HepG2 (cell line): ENCODE results near the gene PRKN. TPM values are rescaled to one million over a fixed set of nuclear protein-coding genes. Genes with fewer than 3 reads are reported as not detected.

ENCODE experiments used
- BRCA1 ChIP-seq: sonication (generic); formaldehyde crosslinking; IDR thresholded peaks from 2 replicates; pipeline ENCODE4 v1.4.0; 2020; ENCODE audit warnings: missing genetic modification reagents
- HES4 ChIP-seq: sonication (generic); formaldehyde crosslinking; IDR thresholded peaks from 2 replicates; pipeline ENCODE4 v1.9.0; 2021; ENCODE audit warnings: mild to moderate bottlenecking, missing genetic modification reagents, borderline replicate concordance
- JUND ChIP-seq: sonication (generic); formaldehyde crosslinking; IDR thresholded peaks from 2 replicates; pipeline ENCODE4 v1.8.0; 2022; ENCODE audit warnings: mild to moderate bottlenecking, missing genetic modification reagents
- KAT2B ChIP-seq: fragments of 150-350 bp; IDR thresholded peaks from 2 replicates; pipeline ENCODE4 v1.6.1; 2014; ENCODE audit warnings: low read depth, low read length, borderline replicate concordance
- MAX ChIP-seq: IDR thresholded peaks from 2 replicates; pipeline ENCODE4 v1.6.1; 2012; ENCODE audit warnings: inconsistent platforms
- MLXIP ChIP-seq: sonication (generic); formaldehyde crosslinking; IDR thresholded peaks from 2 replicates; pipeline ENCODE4 v1.9.0; 2021; ENCODE audit warnings: missing genetic modification reagents, borderline replicate concordance
- PHB2 ChIP-seq: fragments of 450-650 bp; IDR thresholded peaks from 2 replicates; pipeline ENCODE4 v1.6.1; 2018; ENCODE audit not compliant: partially characterized antibody
- PTBP1 ChIP-seq: fragments of 200-400 bp; formaldehyde crosslinking; IDR thresholded peaks from 2 replicates; pipeline ENCODE4 v1.6.1; 2018; ENCODE audit warnings: low read length, low read depth; ENCODE audit not compliant: poor library complexity, severe bottlenecking
- SIX4 ChIP-seq: sonication (generic); formaldehyde crosslinking; IDR thresholded peaks from 2 replicates; pipeline ENCODE4 v1.4.0; 2020; ENCODE audit warnings: missing genetic modification reagents
- SMC3 ChIP-seq: IDR thresholded peaks from 2 replicates; pipeline ENCODE4 v1.6.1; 2011; ENCODE audit warnings: low read length, improper control_type of control experiment
- SP1 ChIP-seq, 2 experiments: fragments of 450-650 bp in 1 of 2; sonication (generic) in 1 of 2; formaldehyde crosslinking in 1 of 2; IDR thresholded peaks; 2 replicates each; pipeline versions ENCODE4 v1.4.0 to v1.6.1; 2016 to 2020; ENCODE audit warnings: missing genetic modification reagents in 1 of 2
- TOE1 ChIP-seq: sonication (generic); formaldehyde crosslinking; IDR thresholded peaks from 2 replicates; pipeline ENCODE4 v1.4.0; 2020; ENCODE audit warnings: mild to moderate bottlenecking, missing genetic modification reagents
- ZNF136 ChIP-seq: sonication (generic); formaldehyde crosslinking; IDR thresholded peaks from 2 replicates; pipeline ENCODE4 v1.8.1; 2022; ENCODE audit warnings: low read depth, mild to moderate bottlenecking, moderate library complexity, missing genetic modification reagents
- ZNF20 ChIP-seq: sonication (generic); formaldehyde crosslinking; IDR thresholded peaks from 2 replicates; pipeline ENCODE4 v1.4.0; 2020; ENCODE audit warnings: mild to moderate bottlenecking, moderate library complexity, missing genetic modification reagents
- ZNF776 ChIP-seq: sonication (generic); formaldehyde crosslinking; IDR thresholded peaks from 2 replicates; pipeline ENCODE4 v1.4.0; 2020; ENCODE audit warnings: mild to moderate bottlenecking, missing genetic modification reagents
- polyA plus RNA-seq, 8 experiments: library from polyadenylated mRNA; depleted of rRNA in 3 of 8; stranded (reverse) in 7 of 8; unstranded in 1 of 8; fragments of >200 nt; fragmentation: Illumina TruSeq in 4 of 8; extraction: Trizol in 4 of 8; gene quantifications; 2 replicates each; pipeline versions ENCODE4 v1.2.1 to v1.2.3, GENCODE V29; 2011 to 2016; ENCODE audit warnings: low read depth in 4 of 8, missing spikeins in 1 of 8, mixed read lengths in 1 of 8; ENCODE audit not compliant: insufficient read depth in 1 of 8
- total RNA-seq, 5 experiments: library from RNA; depleted of rRNA; stranded (reverse); fragments of >200 nt; fragmentation: Illumina TruSeq; extraction: Trizol; gene quantifications; 2 replicates each; pipeline ENCODE4 v1.2.3, GENCODE V29; 2016; ENCODE audit warnings: low read depth in 1 of 5
- TF ChIP-seq, protein P1 (sequence below), 2 experiments: sonication (generic) in 1 of 2; formaldehyde crosslinking in 1 of 2; IDR thresholded peaks; 2 replicates each; pipeline versions ENCODE4 v1.4.0 to v1.6.1; 2016 to 2020; ENCODE audit warnings: borderline replicate concordance in 1 of 2, low read depth in 1 of 2, mild to moderate bottlenecking in 1 of 2, missing genetic modification reagents in 1 of 2
- TF ChIP-seq, protein P2 (sequence below): sonication (generic); formaldehyde crosslinking; IDR thresholded peaks from 2 replicates; pipeline ENCODE4 v1.4.0; 2020; ENCODE audit warnings: missing genetic modification reagents
- TF ChIP-seq, protein P3 (sequence below): sonication (generic); formaldehyde crosslinking; IDR thresholded peaks from 2 replicates; pipeline ENCODE4 v1.8.1; 2023; ENCODE audit warnings: mild to moderate bottlenecking, inconsistent platforms, moderate library complexity, missing genetic modification reagents, borderline replicate concordance
- TF ChIP-seq, protein P4 (sequence below): sonication (generic); formaldehyde crosslinking; IDR thresholded peaks from 2 replicates; pipeline ENCODE4 v1.4.0; 2020; ENCODE audit warnings: missing genetic modification reagents

PRKN gene
- total and polyA plus RNA-seq, 2 of the 13 experiments (the other 11 are each of a cell fraction or from before 2014, with no cell fraction given): 0.31 to 0.44 TPM

GRCh38 chr6:161922631-161923119 is 804.9 kb downstream of the PRKN start (continued):
- TF ChIP-seq MAX (0 out of 2 replicates have a peak, but pooled peaks have one; percentile 27), HES4 (CRISPR knock-in tag) (no peak), PHB2 (no peak), MLXIP (CRISPR knock-in tag) (no peak), JUND (CRISPR knock-in tag) (peak; percentile 93), TOE1 (CRISPR knock-in tag) (no peak), ZNF776 (CRISPR knock-in tag) (no peak), SMC3 (peak; percentile 53), BRCA1 (CRISPR knock-in tag) (no peak), SIX4 (CRISPR knock-in tag) (0 out of 2 replicates have a peak, but pooled peaks have one; percentile 48), PTBP1 (no peak), SP1 (IDR thresholded peaks at IDR 0.05) (no peak), SP1 (CRISPR knock-in tag; IDR thresholded peaks at IDR 0.05) (no peak), ZNF136 (CRISPR knock-in tag) (no peak), KAT2B (no peak), ZNF20 (CRISPR knock-in tag) (no peak)
- TF ChIP-seq, protein P1, sequence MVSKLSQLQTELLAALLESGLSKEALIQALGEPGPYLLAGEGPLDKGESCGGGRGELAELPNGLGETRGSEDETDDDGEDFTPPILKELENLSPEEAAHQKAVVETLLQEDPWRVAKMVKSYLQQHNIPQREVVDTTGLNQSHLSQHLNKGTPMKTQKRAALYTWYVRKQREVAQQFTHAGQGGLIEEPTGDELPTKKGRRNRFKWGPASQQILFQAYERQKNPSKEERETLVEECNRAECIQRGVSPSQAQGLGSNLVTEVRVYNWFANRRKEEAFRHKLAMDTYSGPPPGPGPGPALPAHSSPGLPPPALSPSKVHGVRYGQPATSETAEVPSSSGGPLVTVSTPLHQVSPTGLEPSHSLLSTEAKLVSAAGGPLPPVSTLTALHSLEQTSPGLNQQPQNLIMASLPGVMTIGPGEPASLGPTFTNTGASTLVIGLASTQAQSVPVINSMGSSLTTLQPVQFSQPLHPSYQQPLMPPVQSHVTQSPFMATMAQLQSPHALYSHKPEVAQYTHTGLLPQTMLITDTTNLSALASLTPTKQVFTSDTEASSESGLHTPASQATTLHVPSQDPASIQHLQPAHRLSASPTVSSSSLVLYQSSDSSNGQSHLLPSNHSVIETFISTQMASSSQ (IDR thresholded peaks at IDR 0.05; ENCODE audit: low read depth): no peak
- TF ChIP-seq, protein P1 (CRISPR knock-in tag; IDR thresholded peaks at IDR 0.05; ENCODE audit: borderline replicate concordance): no peak
- TF ChIP-seq, protein P2, sequence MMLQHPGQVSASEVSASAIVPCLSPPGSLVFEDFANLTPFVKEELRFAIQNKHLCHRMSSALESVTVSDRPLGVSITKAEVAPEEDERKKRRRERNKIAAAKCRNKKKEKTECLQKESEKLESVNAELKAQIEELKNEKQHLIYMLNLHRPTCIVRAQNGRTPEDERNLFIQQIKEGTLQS: peak; percentile 95
- TF ChIP-seq, protein P3, sequence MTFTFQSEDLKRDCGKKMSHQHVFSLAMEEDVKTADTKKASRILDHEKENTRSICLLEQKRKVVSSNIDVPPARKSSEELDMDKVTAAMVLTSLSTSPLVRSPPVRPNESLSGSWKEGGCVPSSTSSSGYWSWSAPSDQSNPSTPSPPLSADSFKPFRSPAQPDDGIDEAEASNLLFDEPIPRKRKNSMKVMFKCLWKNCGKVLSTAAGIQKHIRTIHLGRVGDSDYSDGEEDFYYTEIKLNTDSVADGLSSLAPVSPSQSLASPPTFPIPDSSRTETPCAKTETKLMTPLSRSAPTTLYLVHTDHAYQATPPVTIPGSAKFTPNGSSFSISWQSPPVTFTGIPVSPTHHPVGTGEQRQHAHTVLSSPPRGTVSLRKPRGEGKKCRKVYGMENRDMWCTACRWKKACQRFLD: no peak
- TF ChIP-seq, protein P4, sequence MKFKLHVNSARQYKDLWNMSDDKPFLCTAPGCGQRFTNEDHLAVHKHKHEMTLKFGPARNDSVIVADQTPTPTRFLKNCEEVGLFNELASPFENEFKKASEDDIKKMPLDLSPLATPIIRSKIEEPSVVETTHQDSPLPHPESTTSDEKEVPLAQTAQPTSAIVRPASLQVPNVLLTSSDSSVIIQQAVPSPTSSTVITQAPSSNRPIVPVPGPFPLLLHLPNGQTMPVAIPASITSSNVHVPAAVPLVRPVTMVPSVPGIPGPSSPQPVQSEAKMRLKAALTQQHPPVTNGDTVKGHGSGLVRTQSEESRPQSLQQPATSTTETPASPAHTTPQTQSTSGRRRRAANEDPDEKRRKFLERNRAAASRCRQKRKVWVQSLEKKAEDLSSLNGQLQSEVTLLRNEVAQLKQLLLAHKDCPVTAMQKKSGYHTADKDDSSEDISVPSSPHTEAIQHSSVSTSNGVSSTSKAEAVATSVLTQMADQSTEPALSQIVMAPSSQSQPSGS (CRISPR knock-in tag): peak; percentile 75; the same call in 1 of the 2 replicates
- TF ChIP-seq, all 625 proteins: peak for 38
